ENCODE results near the gene STAC3.

STAC3 gene

DNA sequence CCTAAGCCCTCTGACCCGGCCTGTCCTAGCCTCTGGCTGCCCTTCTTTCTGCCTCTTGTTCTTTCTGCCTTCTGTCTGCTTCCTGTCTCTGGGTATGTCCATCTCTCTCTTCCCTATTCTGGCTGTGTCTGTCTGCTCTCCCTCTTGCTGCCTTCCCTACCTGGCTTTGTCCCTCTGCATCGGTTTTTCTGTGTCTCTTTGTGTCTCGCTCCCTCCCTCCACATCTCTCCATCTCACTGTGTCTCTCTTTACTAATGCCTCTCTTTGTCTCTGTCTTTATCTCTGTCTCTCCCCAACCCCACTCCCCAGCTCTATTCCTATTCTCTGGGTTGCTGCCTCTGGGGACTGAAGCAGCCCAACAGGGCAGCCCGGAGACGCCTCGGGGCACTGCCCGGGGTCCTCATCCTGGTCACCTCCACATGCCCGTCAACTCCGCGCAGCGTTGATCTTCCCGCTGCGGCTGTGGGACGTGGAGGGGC lies 11.4 kb downstream of the STAC3 start:
- no peak for DNase-seq (ENCODE audit: low read depth)
- peak overlapping the region; percentile 49 for H3K4me3 ChIP-seq (ENCODE audit: low read depth, low read length)
- in situ Hi-C loops (cut with HindIII; ENCODE audit: low sequenced_read_pairs): loop anchor here (10.0 kb wide), 1 partner anchor 55 kb away; no protein-coding TSS in a partner anchor
- TF ChIP-seq, protein P1, sequence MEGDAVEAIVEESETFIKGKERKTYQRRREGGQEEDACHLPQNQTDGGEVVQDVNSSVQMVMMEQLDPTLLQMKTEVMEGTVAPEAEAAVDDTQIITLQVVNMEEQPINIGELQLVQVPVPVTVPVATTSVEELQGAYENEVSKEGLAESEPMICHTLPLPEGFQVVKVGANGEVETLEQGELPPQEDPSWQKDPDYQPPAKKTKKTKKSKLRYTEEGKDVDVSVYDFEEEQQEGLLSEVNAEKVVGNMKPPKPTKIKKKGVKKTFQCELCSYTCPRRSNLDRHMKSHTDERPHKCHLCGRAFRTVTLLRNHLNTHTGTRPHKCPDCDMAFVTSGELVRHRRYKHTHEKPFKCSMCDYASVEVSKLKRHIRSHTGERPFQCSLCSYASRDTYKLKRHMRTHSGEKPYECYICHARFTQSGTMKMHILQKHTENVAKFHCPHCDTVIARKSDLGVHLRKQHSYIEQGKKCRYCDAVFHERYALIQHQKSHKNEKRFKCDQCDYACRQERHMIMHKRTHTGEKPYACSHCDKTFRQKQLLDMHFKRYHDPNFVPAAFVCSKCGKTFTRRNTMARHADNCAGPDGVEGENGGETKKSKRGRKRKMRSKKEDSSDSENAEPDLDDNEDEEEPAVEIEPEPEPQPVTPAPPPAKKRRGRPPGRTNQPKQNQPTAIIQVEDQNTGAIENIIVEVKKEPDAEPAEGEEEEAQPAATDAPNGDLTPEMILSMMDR (IDR thresholded peaks at IDR 0.05; ENCODE audit: low read depth, low read length, missing control alignments): no peak

DNA sequence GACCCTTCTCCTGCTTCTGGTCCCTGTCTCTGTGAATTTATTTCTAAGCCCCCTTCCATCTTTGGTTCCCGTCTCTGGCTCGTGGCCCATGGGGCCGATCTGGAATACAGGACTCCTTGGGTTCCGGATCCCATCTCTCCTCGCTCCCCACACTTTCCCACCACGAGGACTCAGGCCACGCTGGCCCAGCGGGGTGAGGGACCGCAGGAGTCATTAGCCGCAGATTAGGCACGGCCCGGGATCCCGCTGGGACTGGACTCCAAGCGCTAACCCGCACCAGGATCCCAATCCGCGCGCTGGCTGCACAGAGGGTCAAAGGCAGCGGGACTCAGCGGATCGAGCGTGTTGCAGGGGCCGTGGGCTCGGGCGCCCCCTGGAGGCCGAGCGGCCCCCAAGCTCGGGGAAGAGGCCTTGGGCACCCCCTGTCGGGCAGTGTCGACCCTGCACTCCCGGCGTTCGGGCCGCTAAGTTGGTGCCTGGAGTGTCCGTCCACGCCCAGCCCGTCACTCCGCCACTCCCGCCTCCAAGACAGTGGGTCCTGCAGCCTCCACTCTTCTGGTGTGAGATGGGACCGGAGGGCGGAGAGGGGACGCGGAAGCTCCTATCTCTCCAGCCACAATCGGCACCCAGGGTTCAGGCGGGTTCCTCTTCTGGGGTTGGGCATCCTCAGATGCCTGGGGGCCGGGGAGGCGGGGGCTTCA lies 12.0 kb downstream of the STAC3 start:
- peak; percentile 47 for DNase-seq (ENCODE audit: low read depth)
- in situ Hi-C loops (cut with HindIII; ENCODE audit: low sequenced_read_pairs): loop anchor here (10.0 kb wide), 1 partner anchor 54 kb away; no protein-coding TSS in a partner anchor
- peak overlapping the region; percentile 49 for H3K4me3 ChIP-seq (ENCODE audit: low read depth, low read length)
- TF ChIP-seq, protein P1 (IDR thresholded peaks at IDR 0.05; ENCODE audit: low read depth, low read length, missing control alignments): peak; percentile 100

DNA sequence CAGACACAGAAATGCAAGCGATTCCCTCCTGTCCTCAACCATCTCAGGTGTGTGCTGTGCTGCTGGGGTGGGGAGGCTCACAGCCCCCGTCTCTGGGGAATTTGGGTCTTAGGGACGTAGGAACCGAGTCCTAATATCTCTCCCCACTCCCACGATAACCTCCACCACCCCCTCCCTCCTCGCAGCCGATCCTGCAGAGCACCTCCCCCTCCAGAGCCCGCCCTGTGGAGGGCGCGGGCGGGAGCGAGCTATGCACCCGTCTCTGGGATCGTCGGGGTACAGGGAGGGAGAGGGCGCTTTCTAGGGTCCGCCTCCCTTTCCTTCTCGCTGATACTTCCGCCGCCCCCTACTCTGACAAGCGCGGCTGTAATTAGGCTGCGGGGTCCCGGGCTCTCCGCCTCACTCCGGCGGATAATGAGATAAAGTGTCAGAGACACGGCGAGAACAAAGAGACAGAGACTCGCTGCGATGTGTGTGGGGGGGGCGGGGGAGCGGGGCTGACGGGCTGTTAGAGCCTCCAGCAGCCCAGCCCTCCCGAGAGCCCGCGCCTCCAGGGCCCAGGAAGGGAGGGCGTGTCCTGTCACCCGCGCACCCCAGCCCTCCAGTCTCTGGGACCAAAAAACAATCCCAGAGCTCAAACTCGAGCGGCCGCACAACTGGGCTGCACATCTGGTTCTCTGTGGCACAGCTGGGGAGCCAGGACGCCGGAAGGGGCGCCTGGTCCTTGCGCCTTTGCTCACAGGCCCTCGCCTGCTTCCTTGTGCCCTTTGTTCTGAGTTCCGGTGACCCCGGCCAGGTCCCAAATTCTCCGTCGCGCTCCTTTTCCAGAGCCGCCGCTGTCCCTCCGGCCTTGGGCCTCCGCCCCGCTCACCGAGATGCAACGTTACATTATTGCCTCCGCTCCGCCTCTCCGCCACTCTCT lies 12.8 kb downstream of the STAC3 start:
- TF ChIP-seq, protein P1 (IDR thresholded peaks at IDR 0.05; ENCODE audit: low read depth, low read length, missing control alignments): no peak
- in situ Hi-C loops (cut with HindIII; ENCODE audit: low sequenced_read_pairs): loop anchor here (10.0 kb wide), 1 partner anchor 53 kb away; no protein-coding TSS in a partner anchor
- peak overlapping the region; percentile 21 for H3K4me3 ChIP-seq (ENCODE audit: low read depth, low read length)
- DNase-seq (ENCODE audit: low read depth): no peak

DNA sequence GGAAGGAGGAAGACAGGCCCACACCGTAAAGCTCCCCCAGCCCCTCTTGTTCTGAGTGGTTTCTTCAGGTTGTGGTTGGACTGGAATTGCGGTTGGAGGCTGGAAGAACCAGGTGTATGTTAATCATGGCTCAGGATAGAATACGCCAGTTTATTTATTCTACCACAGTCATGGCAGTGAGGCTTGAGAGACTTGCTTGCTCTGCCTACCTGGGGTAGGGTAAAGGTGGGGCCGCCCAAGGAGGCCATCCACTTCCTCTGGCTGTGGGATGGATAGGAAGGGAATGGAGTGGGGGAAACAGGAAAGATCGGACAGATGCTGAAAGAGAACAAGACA lies 13.4 kb downstream of the STAC3 start:
- TF ChIP-seq, protein P1 (IDR thresholded peaks at IDR 0.05; ENCODE audit: low read depth, low read length, missing control alignments): no peak
- no peak for DNase-seq (ENCODE audit: low read depth)
- in situ Hi-C loops (cut with HindIII; ENCODE audit: low sequenced_read_pairs): loop anchor here (10.0 kb wide), 1 partner anchor 53 kb away; no protein-coding TSS in a partner anchor
- no peak overlapping the region for H3K4me3 ChIP-seq (ENCODE audit: low read depth, low read length)

DNA sequence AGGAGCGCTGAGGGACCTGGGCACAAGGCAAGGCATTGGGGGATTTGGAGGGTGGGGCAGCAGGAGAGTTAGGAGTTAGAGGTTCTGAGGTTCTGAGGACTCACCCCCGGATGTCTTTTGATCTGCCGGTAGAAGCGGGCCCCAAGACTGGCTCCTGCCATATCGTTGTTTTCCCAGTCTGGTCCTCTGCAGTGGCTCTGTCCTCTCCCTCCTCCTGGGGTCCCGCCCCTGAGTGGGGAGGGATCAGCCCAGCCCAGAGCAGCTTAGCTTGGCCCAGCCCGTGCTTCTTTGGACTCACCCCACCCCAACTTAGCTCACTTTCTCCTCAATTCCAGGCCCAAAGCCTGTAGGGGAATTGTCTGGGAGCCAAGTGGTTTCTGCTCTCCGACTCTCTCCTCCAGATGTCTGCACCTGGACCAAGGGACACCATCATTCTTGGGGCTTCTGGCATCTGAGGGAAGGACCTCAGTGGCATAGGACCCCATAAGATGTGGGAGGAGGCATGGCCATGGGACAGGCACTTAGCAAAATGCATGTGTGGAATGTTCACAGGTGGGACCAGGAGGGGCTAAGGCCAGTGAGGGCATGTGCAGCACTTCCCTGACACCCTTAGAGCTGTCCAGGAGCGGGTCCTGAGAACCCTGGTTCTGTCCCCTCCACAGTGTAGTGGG lies 13.9 kb downstream of the STAC3 start:
- TF ChIP-seq, protein P1 (IDR thresholded peaks at IDR 0.05; ENCODE audit: low read depth, low read length, missing control alignments): no peak
- no peak for DNase-seq (ENCODE audit: low read depth)
- H3K4me3 ChIP-seq (ENCODE audit: low read depth, low read length): no peak overlapping the region
- in situ Hi-C loops (cut with HindIII; ENCODE audit: low sequenced_read_pairs): loop anchor here (10.0 kb wide), 1 partner anchor 52 kb away; no protein-coding TSS in a partner anchor
